ENCODE measurements around the gene ZNF385D. TPM values are rescaled to one million over a fixed set of nuclear protein-coding genes. Genes with fewer than 3 reads are reported as not detected.

The ZNF385D gene
- total RNA-seq, 1 donor from 2014 or later, result 1.2 TPM

DNA sequence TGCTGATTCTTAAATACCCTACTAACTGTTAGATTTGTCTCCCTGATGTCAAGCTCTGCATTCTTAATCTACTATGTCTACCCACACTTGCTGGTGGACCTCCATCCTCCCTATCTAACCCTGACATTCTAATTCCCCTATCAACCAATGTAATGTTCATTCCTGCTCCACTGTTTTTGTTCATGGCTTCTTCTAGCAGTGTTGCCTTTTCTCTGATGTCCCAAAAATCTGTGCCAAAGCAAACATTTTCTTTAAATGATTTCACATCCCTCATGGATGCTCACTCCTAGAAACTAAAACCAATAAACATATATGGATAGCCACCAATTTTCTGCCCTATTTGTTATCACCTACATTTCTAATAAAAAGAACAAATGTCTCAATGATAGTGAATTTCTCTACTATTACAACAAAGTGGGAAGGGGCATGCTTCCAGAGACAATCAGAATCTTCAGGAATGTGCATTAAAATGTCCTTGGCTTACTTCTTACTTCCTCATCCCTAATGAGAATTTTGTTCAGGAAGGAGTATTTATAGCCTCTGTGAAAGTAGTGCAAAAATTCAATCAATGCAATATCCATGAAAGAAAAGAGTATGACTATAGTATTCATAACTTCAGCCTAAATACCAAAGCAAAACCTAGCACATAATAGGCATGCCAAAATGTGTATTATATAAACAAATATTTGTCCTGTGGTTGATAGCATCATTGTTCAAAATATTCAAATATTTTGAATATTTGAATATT, 273.3 kb downstream of the ZNF385D start:
- no peak overlapping the region for H3K4me3 Mint-ChIP-seq (ENCODE audit: unreplicated experiment)
- DNase-seq (ENCODE audit: low spot score), result no peak
- H3K27me3 Mint-ChIP-seq (ENCODE audit: low read depth), result no peaks in the 10 kb centered on the region
- no peak for TF ChIP-seq CTCF (IDR thresholded peaks at IDR 0.05)
- H3K27ac Mint-ChIP-seq (ENCODE audit: unreplicated experiment), result no peak overlapping the region
- peaks cover 6% of the 10 kb centered on the region for H3K4me1 Mint-ChIP-seq (ENCODE audit: low read depth)
- no peaks in the 10 kb centered on the region for H3K36me3 Mint-ChIP-seq (ENCODE audit: low read depth)
- H3K9me3 Mint-ChIP-seq (ENCODE audit: low read depth), result no peaks in the 10 kb centered on the region

DNA sequence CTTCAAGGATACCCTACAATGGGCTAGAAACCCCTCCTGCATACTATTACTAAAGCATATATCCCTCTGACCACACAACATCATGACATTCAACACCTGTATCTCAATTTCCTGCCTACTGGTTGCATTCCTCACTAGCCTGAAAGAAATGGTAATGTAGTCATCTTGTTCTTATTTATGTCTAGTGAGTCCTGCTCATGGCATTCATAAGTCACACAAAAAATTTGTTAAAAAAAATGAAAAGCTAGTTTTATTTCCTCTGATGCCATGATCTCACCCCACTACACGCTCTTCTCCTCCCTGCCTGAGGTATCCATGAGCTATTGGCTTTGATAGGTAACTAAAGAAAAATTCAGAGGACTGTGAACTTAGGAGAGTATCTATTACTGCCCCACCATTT, 284.5 kb downstream of the ZNF385D start:
- H3K9me3 Mint-ChIP-seq (ENCODE audit: low read depth), result no peaks in the 10 kb centered on the region
- no peaks in the 10 kb centered on the region for H3K4me1 Mint-ChIP-seq (ENCODE audit: low read depth)
- H3K27me3 Mint-ChIP-seq (ENCODE audit: low read depth), result no peaks in the 10 kb centered on the region
- H3K27ac Mint-ChIP-seq (ENCODE audit: unreplicated experiment), result no peak overlapping the region
- TF ChIP-seq CTCF (IDR thresholded peaks at IDR 0.05), result no peak
- H3K36me3 Mint-ChIP-seq (ENCODE audit: low read depth), result no peaks in the 10 kb centered on the region
- no peak for DNase-seq (ENCODE audit: low spot score)
- H3K4me3 Mint-ChIP-seq (ENCODE audit: unreplicated experiment), result no peak overlapping the region

DNA sequence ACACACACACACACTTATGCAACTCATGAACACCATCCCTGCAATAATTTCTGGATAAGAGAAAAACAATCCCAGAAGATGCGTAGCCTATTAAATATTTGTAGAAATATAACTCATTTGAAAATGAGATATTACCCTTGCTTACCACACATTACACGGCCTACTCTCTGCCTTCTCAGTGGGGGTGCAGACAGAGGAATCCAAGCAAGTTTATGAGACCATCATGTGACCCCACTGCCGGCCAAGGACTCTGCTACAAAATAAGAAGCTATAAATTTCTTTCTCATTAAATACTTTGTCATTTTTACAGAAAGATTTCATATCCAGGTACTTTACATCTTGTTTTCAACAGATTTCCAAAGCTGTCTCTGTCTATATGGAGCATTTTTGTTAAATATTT, 286.3 kb downstream of the ZNF385D start:
- Mint-ChIP-seq H3K4me1 (ENCODE audit: low read depth) (no peaks in the 10 kb centered on the region), H3K9me3 (ENCODE audit: low read depth) (no peaks in the 10 kb centered on the region), H3K27ac (ENCODE audit: unreplicated experiment) (no peak overlapping the region), H3K36me3 (ENCODE audit: low read depth) (no peaks in the 10 kb centered on the region), H3K27me3 (ENCODE audit: low read depth) (no peaks in the 10 kb centered on the region), H3K4me3 (ENCODE audit: unreplicated experiment) (no peak overlapping the region)
- no peak for TF ChIP-seq CTCF (IDR thresholded peaks at IDR 0.05)
- DNase-seq (ENCODE audit: low spot score), result no peak

DNA sequence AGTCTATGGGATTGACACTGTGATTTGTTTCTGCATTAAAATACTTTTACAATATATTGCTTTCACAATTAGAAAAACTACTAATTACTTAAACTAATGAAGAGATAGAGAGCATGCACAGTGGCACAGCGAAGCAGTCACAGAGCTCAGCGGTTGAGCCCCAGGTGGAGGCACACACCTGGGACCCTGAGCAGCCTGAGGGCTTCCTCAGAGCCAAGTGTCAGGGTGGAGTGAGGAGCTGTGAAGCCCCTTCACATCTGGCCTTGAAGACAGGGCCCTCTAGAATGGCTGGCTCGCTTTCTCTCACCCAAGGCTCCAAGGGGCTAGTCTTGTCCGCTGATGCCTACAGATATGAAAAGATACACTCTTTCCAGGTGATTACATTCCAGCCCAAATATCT, 287.7 kb downstream of the ZNF385D start:
- peaks cover 3% of the 10 kb centered on the region for H3K9me3 Mint-ChIP-seq (ENCODE audit: low read depth)
- no peak for TF ChIP-seq CTCF (IDR thresholded peaks at IDR 0.05)
- no peak for DNase-seq (ENCODE audit: low spot score)
- H3K4me1 Mint-ChIP-seq (ENCODE audit: low read depth), result no peaks in the 10 kb centered on the region
- no peak overlapping the region for H3K27ac Mint-ChIP-seq (ENCODE audit: unreplicated experiment)
- no peaks in the 10 kb centered on the region for H3K27me3 Mint-ChIP-seq (ENCODE audit: low read depth)
- H3K4me3 Mint-ChIP-seq (ENCODE audit: unreplicated experiment), result no peak overlapping the region
- no peaks in the 10 kb centered on the region for H3K36me3 Mint-ChIP-seq (ENCODE audit: low read depth)

- TF ChIP-seq CTCF (IDR thresholded peaks at IDR 0.05), result no peak
- H3K27me3 Mint-ChIP-seq (ENCODE audit: low read depth), result no peaks in the 10 kb centered on the region
- H3K4me3 Mint-ChIP-seq (ENCODE audit: unreplicated experiment), result no peak overlapping the region
- H3K4me1 Mint-ChIP-seq (ENCODE audit: low read depth), result no peaks in the 10 kb centered on the region
- no peaks in the 10 kb centered on the region for H3K36me3 Mint-ChIP-seq (ENCODE audit: low read depth)
- no peak for DNase-seq (ENCODE audit: low spot score)
- H3K9me3 Mint-ChIP-seq (ENCODE audit: low read depth), result peaks cover 3% of the 10 kb centered on the region
- H3K27ac Mint-ChIP-seq (ENCODE audit: unreplicated experiment), result no peak overlapping the region
Observed at GRCh38 chr3:21462141-21462540, 288.9 kb downstream of the ZNF385D start.

Measured in chondrocyte (in vitro differentiated cells).